ENCODE data around the gene FYN.

GRCh38 chr6:111610548-111611172, 262.6 kb downstream of the FYN start:
- TF ChIP-seq EZH2phosphoT487 (IDR thresholded peaks at IDR 0.05; ENCODE audit: insufficient read depth, low read depth) (no peak), EZH2 (IDR thresholded peaks at IDR 0.05; ENCODE audit: insufficient read depth, poor library complexity, severe bottlenecking) (no peak)
